ENCODE data around the gene FEN1.

Gene FEN1

DNA sequence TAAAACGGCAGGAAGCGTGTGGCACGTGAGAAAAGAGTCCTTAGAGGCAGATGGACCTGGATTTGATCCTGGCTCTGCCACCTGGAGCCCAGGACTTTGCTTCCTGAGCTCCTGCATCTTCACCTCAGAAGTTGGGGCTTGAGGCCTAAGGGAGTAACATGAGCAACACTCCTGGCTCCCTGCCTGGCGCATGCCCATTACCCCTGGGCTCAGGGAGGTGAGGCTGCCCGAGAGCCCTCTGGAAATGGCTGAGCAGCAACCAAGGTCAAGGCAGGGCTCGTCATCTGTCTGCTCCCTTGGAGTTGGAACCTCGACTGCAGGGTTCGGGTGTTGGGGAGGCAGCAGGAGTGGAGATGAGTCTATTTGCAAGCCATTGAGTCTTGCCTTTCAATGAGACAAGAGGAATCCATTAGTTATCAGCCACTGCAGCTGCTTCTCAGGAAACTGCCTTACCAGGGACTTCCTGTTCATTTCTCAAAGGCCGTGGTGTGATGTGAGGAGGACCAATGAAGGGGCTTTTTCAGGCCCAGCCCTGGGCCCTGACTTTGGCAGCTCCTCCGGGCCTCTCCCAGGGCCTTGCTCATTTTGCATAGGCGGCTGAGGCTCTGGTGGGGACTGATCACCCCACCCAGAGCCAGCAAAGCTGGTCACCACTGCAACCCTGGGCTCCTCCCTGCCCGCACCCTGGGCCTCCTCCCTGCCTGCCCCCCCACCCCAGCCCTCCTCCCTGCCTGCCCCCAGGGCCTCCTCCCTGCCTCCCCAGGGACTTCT, 41.8 kb downstream of the FEN1 start:
- Histone ChIP-seq H3K4me1 (ENCODE audit: control extremely low read depth in 1 of 4, control insufficient read depth in 4 of 4, insufficient read depth in 4 of 4, low read length in 3 of 4) (peaks cover 19 to 74% (median 68%) of the 10 kb centered on the region in 4 experiments), H3K4me3 (ENCODE audit: control insufficient read depth in 1 of 7, extremely low read depth in 1 of 7, insufficient read depth in 4 of 7, low read depth in 2 of 7, low read length in 6 of 7) (peak overlapping the region in 4 of 7 experiments; percentile 17 to 97 (median 46)), H3K36me3 (ENCODE audit: control insufficient read depth in 4 of 4, insufficient read depth in 4 of 4, low read length in 3 of 4) (peaks cover 0 to 73% (median 13%) of the 10 kb centered on the region in 4 experiments), H3K27ac (ENCODE audit: insufficient read depth in 1 of 2, low read depth in 1 of 2, low read length in 2 of 2, poor library complexity in 1 of 2, severe bottlenecking in 2 of 2) (peak overlapping the region; percentile 81 to 93), H3K9me3 (ENCODE audit: control extremely low read depth in 1 of 5, control insufficient read depth in 4 of 5, insufficient read depth in 2 of 5, low read depth in 1 of 5, low read length in 4 of 5) (no peaks in the 10 kb centered on the region), H3K27me3 (replicated peaks in 2 of 5; ENCODE audit: control insufficient read depth in 4 of 5, insufficient read depth in 5 of 5, low read length in 4 of 5) (no peaks in the 10 kb centered on the region)
- POLR2A ChIA-PET = interaction anchor here (1.1 to 3.1 kb wide), 4 partner anchors 8 to 43 kb away, joined by 4 to 24 read pairs (median 6); partner anchors contain the start of gene FADS1
- 32% methylated on average over 9 of the region's 12 CpGs for WGBS (ENCODE audit: insufficient coverage)
- DNase-seq = peak; percentile 96 to 99 (median 98)
- CTCF ChIA-PET = interaction anchor here (0.6 to 2.7 kb wide), 8 partner anchors 14 to 997 kb away, joined by 3 to 10 read pairs (median 4); partner anchors contain the start of genes FADS1 and STX5

DNA sequence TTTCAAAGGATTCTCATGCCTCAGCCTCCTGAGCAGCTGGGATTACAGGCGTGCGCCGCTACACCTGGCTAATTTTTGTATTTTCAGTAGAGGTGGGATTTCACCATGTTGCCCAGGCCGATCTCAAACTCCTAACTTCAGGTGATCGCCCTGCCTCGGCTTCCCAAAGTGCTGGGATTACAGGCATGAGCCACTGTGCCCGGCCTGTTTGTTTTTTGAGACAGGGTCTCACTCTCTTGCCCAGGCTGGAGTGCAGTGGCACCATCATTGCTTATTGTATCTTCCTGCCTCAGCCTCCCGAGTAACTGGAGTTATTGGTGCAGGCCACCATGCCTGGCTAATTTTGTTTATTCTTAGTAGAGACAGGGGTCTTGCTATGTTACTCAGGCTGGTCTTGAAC, 43.5 kb downstream of the FEN1 start:
- Histone ChIP-seq H3K4me3 (ENCODE audit: control insufficient read depth in 1 of 7, extremely low read depth in 1 of 7, insufficient read depth in 4 of 7, low read depth in 2 of 7, low read length in 6 of 7) (no peak overlapping the region), H3K36me3 (ENCODE audit: control insufficient read depth in 4 of 4, insufficient read depth in 4 of 4, low read length in 3 of 4) (peaks cover 11 to 78% (median 25%) of the 10 kb centered on the region in 4 experiments), H3K27me3 (replicated peaks in 2 of 5; ENCODE audit: control insufficient read depth in 4 of 5, insufficient read depth in 5 of 5, low read length in 4 of 5) (no peaks in the 10 kb centered on the region), H3K4me1 (ENCODE audit: control extremely low read depth in 1 of 4, control insufficient read depth in 4 of 4, insufficient read depth in 4 of 4, low read length in 3 of 4) (peaks cover 5 to 57% (median 51%) of the 10 kb centered on the region in 4 experiments), H3K27ac (ENCODE audit: insufficient read depth in 1 of 2, low read depth in 1 of 2, low read length in 2 of 2, poor library complexity in 1 of 2, severe bottlenecking in 2 of 2) (peak overlapping the region; percentile 81 to 93), H3K9me3 (ENCODE audit: control extremely low read depth in 1 of 5, control insufficient read depth in 4 of 5, insufficient read depth in 2 of 5, low read depth in 1 of 5, low read length in 4 of 5) (no peaks in the 10 kb centered on the region)
- DNase-seq = no peak
- ChIA-PET CTCF (interaction anchor here (1.2 to 2.7 kb wide), 5 partner anchors 12 to 272 kb away, joined by 4 to 10 read pairs (median 4); partner anchors contain the start of gene FADS1), POLR2A (interaction anchor here (3.1 kb wide), 1 partner anchor 20 kb away, joined by 24 read pairs; the partner anchor contains the start of gene FADS1)
- WGBS (ENCODE audit: insufficient coverage) = 100% methylated on average over 5 of the region's 8 CpGs

DNA sequence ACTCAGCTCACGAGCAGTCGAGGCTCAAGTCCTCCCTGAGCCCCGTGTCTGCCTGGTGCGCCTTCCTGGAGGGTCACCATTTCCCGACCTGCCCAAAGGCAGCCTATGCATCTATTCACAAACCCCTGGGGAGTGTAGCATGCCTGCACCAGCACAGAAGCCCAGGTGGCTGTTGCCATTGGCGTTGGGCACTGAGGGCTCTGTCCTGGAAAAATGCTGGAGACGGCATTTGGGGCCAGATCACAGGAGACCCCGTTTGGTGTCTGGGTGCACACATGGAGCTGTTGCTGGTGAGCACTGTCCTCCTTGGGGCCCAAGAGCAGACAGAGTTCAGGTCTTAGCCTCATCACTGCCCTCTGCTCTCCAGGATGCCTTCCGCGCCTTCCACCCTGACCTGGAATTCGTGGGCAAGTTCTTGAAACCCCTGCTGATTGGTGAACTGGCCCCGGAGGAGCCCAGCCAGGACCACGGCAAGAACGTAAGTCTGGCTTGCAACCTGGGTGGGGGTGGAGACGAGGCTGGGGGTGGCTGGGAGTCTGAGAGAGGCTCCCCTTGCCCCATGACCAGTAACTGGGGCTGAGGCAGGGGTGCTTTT, 44.8 kb downstream of the FEN1 start:
- POLR2A ChIA-PET = no interaction called here
- DNase-seq = no peak
- Histone ChIP-seq H3K27ac (ENCODE audit: insufficient read depth in 1 of 2, low read depth in 1 of 2, low read length in 2 of 2, poor library complexity in 1 of 2, severe bottlenecking in 2 of 2) (peak overlapping the region in 1 of 2 experiments; percentile 44), H3K4me3 (ENCODE audit: control insufficient read depth in 1 of 7, extremely low read depth in 1 of 7, insufficient read depth in 4 of 7, low read depth in 2 of 7, low read length in 6 of 7) (no peak overlapping the region), H3K36me3 (ENCODE audit: control insufficient read depth in 4 of 4, insufficient read depth in 4 of 4, low read length in 3 of 4) (peaks cover 12 to 81% (median 33%) of the 10 kb centered on the region in 4 experiments), H3K4me1 (ENCODE audit: control extremely low read depth in 1 of 4, control insufficient read depth in 4 of 4, insufficient read depth in 4 of 4, low read length in 3 of 4) (peaks cover 5 to 44% (median 38%) of the 10 kb centered on the region in 4 experiments), H3K27me3 (replicated peaks in 2 of 5; ENCODE audit: control insufficient read depth in 4 of 5, insufficient read depth in 5 of 5, low read length in 4 of 5) (no peaks in the 10 kb centered on the region), H3K9me3 (ENCODE audit: control extremely low read depth in 1 of 5, control insufficient read depth in 4 of 5, insufficient read depth in 2 of 5, low read depth in 1 of 5, low read length in 4 of 5) (no peaks in the 10 kb centered on the region)
- 100% methylated on average over 10 of the region's 15 CpGs for WGBS (ENCODE audit: insufficient coverage)
- CTCF ChIA-PET = interaction anchor here (1.2 to 1.4 kb wide), 2 partner anchors 11 to 22 kb away, joined by 4 read pairs; no protein-coding TSS in a partner anchor

DNA sequence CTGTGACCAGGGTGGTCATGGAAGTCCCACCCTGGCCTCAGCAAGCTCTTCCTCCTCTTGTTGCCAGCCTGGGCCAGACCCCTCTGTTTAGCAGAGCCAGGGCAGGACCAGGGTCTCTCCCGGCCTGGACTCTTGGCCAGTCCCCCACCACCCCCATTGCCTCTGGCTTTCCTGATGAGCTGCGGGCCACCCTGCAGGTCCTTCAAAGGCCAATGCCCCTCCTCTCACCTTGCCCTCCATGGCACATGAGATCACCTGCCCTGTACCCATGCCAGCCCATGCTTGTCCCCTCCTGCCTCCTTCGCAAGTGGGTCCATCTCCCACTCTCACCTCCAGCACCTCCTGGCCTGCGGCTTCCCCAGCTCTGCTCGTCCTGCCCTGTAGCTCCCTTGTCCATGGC, 45.8 kb downstream of the FEN1 start:
- DNase-seq = no peak
- Histone ChIP-seq H3K27me3 (replicated peaks in 2 of 5; ENCODE audit: control insufficient read depth in 4 of 5, insufficient read depth in 5 of 5, low read length in 4 of 5) (no peaks in the 10 kb centered on the region), H3K36me3 (ENCODE audit: control insufficient read depth in 4 of 4, insufficient read depth in 4 of 4, low read length in 3 of 4) (peaks cover 20 to 81% (median 40%) of the 10 kb centered on the region in 4 experiments), H3K9me3 (ENCODE audit: control extremely low read depth in 1 of 5, control insufficient read depth in 4 of 5, insufficient read depth in 2 of 5, low read depth in 1 of 5, low read length in 4 of 5) (no peaks in the 10 kb centered on the region), H3K4me3 (ENCODE audit: control insufficient read depth in 1 of 7, extremely low read depth in 1 of 7, insufficient read depth in 4 of 7, low read depth in 2 of 7, low read length in 6 of 7) (no peak overlapping the region), H3K4me1 (ENCODE audit: control extremely low read depth in 1 of 4, control insufficient read depth in 4 of 4, insufficient read depth in 4 of 4, low read length in 3 of 4) (peaks cover 5 to 34% (median 28%) of the 10 kb centered on the region in 4 experiments), H3K27ac (ENCODE audit: insufficient read depth in 1 of 2, low read depth in 1 of 2, low read length in 2 of 2, poor library complexity in 1 of 2, severe bottlenecking in 2 of 2) (no peak overlapping the region)
- ChIA-PET POLR2A (no interaction called here), CTCF (no interaction called here)
- 100% methylated on average over 5 of the region's 5 CpGs for WGBS (ENCODE audit: insufficient coverage)

DNA sequence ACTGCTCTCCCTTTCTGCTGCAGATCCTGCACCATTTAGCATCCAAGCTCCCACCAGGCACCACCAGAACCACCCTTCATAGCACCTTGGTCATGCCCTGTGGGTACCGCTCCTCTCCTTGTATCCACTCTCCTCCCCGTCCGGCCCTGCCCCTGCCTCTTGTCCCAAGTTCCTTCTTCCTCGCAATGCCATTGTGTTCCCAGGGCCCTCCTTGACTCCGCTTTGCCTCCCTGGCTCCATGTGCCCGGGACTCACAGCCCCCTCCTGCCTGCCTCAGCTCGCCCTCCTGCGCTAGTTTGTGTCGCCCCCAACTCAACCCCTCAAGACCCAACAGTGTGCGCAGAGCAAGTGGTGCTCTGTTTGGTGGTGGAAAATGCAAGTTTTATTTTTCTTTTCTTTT, 46.2 kb downstream of the FEN1 start:
- CTCF ChIA-PET = no interaction called here
- Histone ChIP-seq H3K9me3 (ENCODE audit: control extremely low read depth in 1 of 5, control insufficient read depth in 4 of 5, insufficient read depth in 2 of 5, low read depth in 1 of 5, low read length in 4 of 5) (no peaks in the 10 kb centered on the region), H3K4me3 (ENCODE audit: control insufficient read depth in 1 of 7, extremely low read depth in 1 of 7, insufficient read depth in 4 of 7, low read depth in 2 of 7, low read length in 6 of 7) (no peak overlapping the region), H3K36me3 (ENCODE audit: control insufficient read depth in 4 of 4, insufficient read depth in 4 of 4, low read length in 3 of 4) (peaks cover 20 to 78% (median 41%) of the 10 kb centered on the region in 4 experiments), H3K27me3 (replicated peaks in 2 of 5; ENCODE audit: control insufficient read depth in 4 of 5, insufficient read depth in 5 of 5, low read length in 4 of 5) (no peaks in the 10 kb centered on the region), H3K4me1 (ENCODE audit: control extremely low read depth in 1 of 4, control insufficient read depth in 4 of 4, insufficient read depth in 4 of 4, low read length in 3 of 4) (peaks cover 5 to 29% (median 24%) of the 10 kb centered on the region in 4 experiments), H3K27ac (ENCODE audit: insufficient read depth in 1 of 2, low read depth in 1 of 2, low read length in 2 of 2, poor library complexity in 1 of 2, severe bottlenecking in 2 of 2) (no peak overlapping the region)
- POLR2A ChIA-PET = no interaction called here
- DNase-seq = no peak
- 98% methylated on average over 6 of the region's 10 CpGs for WGBS (ENCODE audit: insufficient coverage)

DNA sequence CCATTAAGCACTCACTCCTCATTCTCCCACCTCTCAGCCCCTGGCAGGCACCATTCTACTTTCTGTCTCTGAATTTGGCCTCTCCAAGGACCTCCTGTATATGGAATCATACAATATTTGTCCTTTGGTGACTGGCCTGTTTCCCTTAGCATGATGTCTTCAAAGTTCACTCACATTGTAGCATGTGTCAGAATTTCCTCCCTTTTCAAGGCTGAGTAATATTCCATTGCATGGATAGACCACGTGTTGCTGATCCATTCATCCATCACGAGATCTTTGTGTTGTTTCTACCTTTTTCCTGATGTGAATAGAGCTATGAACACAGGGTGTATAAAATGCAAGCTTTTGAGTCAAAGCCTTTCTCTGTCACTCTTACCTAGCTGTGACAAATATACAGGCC, 47.0 kb downstream of the FEN1 start:
- H3K27me3 ChIP-seq (replicated peaks in 2 of 5; ENCODE audit: control insufficient read depth in 4 of 5, insufficient read depth in 5 of 5, low read length in 4 of 5) = no peaks in the 10 kb centered on the region
- no peak overlapping the region for H3K4me3 ChIP-seq (ENCODE audit: control insufficient read depth in 1 of 7, extremely low read depth in 1 of 7, insufficient read depth in 4 of 7, low read depth in 2 of 7, low read length in 6 of 7)
- peaks cover 5 to 24% (median 18%) of the 10 kb centered on the region in 4 experiments for H3K4me1 ChIP-seq (ENCODE audit: control extremely low read depth in 1 of 4, control insufficient read depth in 4 of 4, insufficient read depth in 4 of 4, low read length in 3 of 4)
- peaks cover 20 to 77% (median 43%) of the 10 kb centered on the region in 4 experiments for H3K36me3 ChIP-seq (ENCODE audit: control insufficient read depth in 4 of 4, insufficient read depth in 4 of 4, low read length in 3 of 4)
- ChIA-PET POLR2A (interaction anchor here (0.6 kb wide), 1 partner anchor 15 kb away, joined by 4 read pairs; no protein-coding TSS in a partner anchor), CTCF (interaction anchor here (2.8 to 3.0 kb wide), 2 partner anchors 10 to 42 kb away, joined by 8 to 13 read pairs; no protein-coding TSS in a partner anchor)
- no peaks in the 10 kb centered on the region for H3K9me3 ChIP-seq (ENCODE audit: control extremely low read depth in 1 of 5, control insufficient read depth in 4 of 5, insufficient read depth in 2 of 5, low read depth in 1 of 5, low read length in 4 of 5)
- no peak for DNase-seq
- WGBS (ENCODE audit: insufficient coverage) = no CpG with 5 or more reads among the region's 2 CpGs
- H3K27ac ChIP-seq (ENCODE audit: insufficient read depth in 1 of 2, low read depth in 1 of 2, low read length in 2 of 2, poor library complexity in 1 of 2, severe bottlenecking in 2 of 2) = peak overlapping the region in 1 of 2 experiments; percentile 40
